Tibial nerve (tissue), 4 donors: ENCODE data around the gene TSPAN15.

Experiments
- CTCF ChIP-seq, 5 experiments: fragments of 200-600 bp in 3 of 5; fragments of 450-650 bp in 2 of 5; sonication (generic) in 3 of 5; IDR thresholded peaks; one replicate each; pipeline ENCODE4 v1.5.1; 2016 to 2019; ENCODE audit warnings: antibody characterized with exemption in 5 of 5, mild to moderate bottlenecking in 3 of 5, moderate library complexity in 2 of 5
- EP300 ChIP-seq, 2 donors: sonication (generic); formaldehyde crosslinking; IDR thresholded peaks; one replicate each; pipeline ENCODE4 v1.6.1; 2017; ENCODE audit warnings: antibody characterized with exemption in 2 of 2, mild to moderate bottlenecking in 1 of 2

- TF ChIP-seq EP300 (IDR thresholded peaks at IDR 0.05) (no peak), CTCF (IDR thresholded peaks at IDR 0.05) (no peak)
Measured at GRCh38 chr10:69426376-69426727, 24.9 kb upstream of the TSPAN15 start.
